Ishikawa (cell line): ENCODE data around the gene CHRM3.

Experiments
- ZBTB7A ChIP-seq: IDR thresholded peaks from 2 replicates; pipeline ENCODE4 v1.6.1; 2012; ENCODE audit warnings: low read depth
- TF ChIP-seq, protein P1 (sequence below): IDR thresholded peaks from 2 replicates; pipeline ENCODE4 v1.6.1; 2012

DNA sequence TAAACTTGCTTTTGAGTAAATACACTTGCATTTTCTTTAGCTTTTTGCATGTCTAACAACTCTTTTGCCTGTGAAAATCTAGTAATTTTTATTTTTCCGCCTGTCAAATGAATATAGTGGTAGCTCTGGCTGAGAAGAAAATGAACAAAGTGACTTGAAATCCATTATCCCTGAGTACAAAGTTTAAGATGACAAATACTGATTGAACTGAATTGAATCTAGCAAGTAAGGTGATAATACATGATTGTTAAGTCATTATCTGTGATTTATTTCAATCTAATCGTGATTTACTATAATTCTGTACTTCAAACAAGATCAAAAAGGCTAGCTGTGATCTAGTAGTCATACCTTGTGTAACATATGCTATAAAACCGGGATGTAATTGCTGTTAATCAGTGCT, 42.8 kb downstream of the CHRM3 start:
- TF ChIP-seq, protein P1, sequence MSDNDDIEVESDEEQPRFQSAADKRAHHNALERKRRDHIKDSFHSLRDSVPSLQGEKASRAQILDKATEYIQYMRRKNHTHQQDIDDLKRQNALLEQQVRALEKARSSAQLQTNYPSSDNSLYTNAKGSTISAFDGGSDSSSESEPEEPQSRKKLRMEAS, result no peak
- TF ChIP-seq ZBTB7A, result no peak
